MCF 10A (cell line): ENCODE results near the gene S1PR4. TPM values are rescaled to one million over a fixed set of nuclear protein-coding genes. Genes with fewer than 3 reads are reported as not detected.
A peak's percentile ranks its signal among the peaks of the same experiment; 100 is the strongest.

Experiments used
- BruUV-seq: library from RNA; stranded (reverse); fragments of 400-500 nt; replicated peaks from 2 replicates; lab custom pipeline; 2021; lab: Mats Ljungman, UMichigan
- CTCF ChIA-PET: fragments of 300-600 bp; sonication (Branson Sonifier 250); formaldehyde crosslinking; extraction: SDS; loops from one replicate; lab custom pipeline; 2021; ENCODE audit warnings: antibody characterized with exemption, inconsistent platforms; lab: Yijun Ruan, JAX
- POLR2A ChIA-PET: fragments of 300-600, 350-650 bp; sonication (Branson Sonifier 250); formaldehyde crosslinking; extraction: SDS; loops from one replicate; lab custom pipeline; 2020; ENCODE audit warnings: antibody characterized with exemption, inconsistent platforms; lab: Yijun Ruan, JAX
- DNase-seq: peaks from one replicate; pipeline ENCODE4 v3.0.0-alpha.2; 2018; ENCODE audit not compliant: unreplicated experiment
- H3K27ac Mint-ChIP-seq: one replicate; pipeline ENCODE4 v1.8.0; 2022; ENCODE audit warnings: mild to moderate bottlenecking, low read depth, mixed read lengths; ENCODE audit not compliant: unreplicated experiment
- H3K27me3 Mint-ChIP-seq: one replicate; pipeline ENCODE4 v1.8.0; 2022; ENCODE audit warnings: mixed read lengths; ENCODE audit not compliant: insufficient read depth, unreplicated experiment
- H3K36me3 Mint-ChIP-seq: one replicate; pipeline ENCODE4 v1.8.0; 2022; ENCODE audit warnings: mild to moderate bottlenecking, moderate library complexity, mixed read lengths; ENCODE audit not compliant: insufficient read depth, unreplicated experiment
- H3K4me1 Mint-ChIP-seq: one replicate; pipeline ENCODE4 v1.8.0; 2022; ENCODE audit warnings: mixed read lengths; ENCODE audit not compliant: insufficient read depth, unreplicated experiment
- H3K4me3 Mint-ChIP-seq: one replicate; pipeline ENCODE4 v1.8.0; 2022; ENCODE audit warnings: mild to moderate bottlenecking, moderate library complexity, mixed read lengths; ENCODE audit not compliant: unreplicated experiment
- H3K9me3 Mint-ChIP-seq: one replicate; pipeline ENCODE4 v1.8.0; 2022; ENCODE audit warnings: mixed read lengths; ENCODE audit not compliant: unreplicated experiment
- CTCF ChIP-seq: fragments of 200-600 bp; IDR thresholded peaks from one replicate; pipeline ENCODE4 v1.8.0; 2022; ENCODE audit warnings: antibody characterized with exemption, mild to moderate bottlenecking; ENCODE audit not compliant: unreplicated experiment
- intact Hi-C: fragments of 100-400 bp; cut with micrococcal nuclease; formaldehyde crosslinking; loops from 2 replicates; pipeline ENCODE4 v1.14.1; 2022
- total RNA-seq: library from RNA; stranded (reverse); gene quantifications from 2 replicates; pipeline ENCODE4 v1.2.3, GENCODE V29; 2022

S1PR4 gene
- total RNA-seq, 1 experiment from 2014 or later, result 0.44 TPM

DNA sequence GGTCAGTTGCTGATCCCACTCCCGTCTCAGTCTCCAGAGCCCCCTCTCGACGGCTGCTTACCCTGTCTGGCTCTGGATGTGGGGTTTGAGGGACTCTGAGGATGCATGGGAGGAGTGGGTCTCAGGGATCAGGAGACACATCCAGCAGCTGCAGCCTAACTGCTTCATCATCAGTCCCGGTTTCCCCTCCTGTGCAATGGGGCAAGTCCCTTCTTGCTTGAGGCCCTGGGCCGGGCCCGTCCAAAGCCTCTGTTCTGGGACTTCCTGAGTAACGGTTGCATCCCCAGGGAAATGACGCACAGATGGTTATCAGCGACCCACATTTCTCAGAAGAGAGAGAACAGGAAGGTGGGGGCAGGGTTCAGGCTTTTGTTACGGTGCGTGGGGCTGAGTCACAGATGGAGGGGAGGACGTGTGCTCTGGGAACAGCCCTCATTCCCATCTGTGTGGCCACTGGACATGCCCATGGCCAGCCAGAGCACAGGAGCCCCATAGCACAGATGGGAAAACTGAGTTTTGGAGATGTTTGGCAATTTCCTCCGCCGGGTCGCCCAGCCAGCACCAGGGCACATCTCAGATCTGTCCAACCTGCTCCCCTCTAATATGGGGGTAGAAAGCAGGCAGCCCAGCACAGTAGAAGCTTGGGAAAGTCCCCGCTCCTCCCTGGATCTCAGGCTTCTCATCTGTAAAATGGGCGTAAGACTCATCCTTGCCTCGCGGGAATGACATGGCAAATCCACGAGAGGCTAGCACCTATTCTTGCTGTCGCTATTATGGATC lies 23.4 kb upstream of the S1PR4 start:
- TF ChIP-seq CTCF, result no peak
- intact Hi-C loops, result loop anchor here (2.0 kb wide), 1 partner anchor 30 kb away; the partner anchor contains the start of gene NCLN
- BruUV-seq, result no TSS peak
- H3K4me1 Mint-ChIP-seq, result peaks cover 6% of the 10 kb centered on the region
- H3K27me3 Mint-ChIP-seq, result no peaks in the 10 kb centered on the region
- CTCF ChIA-PET, result no interaction called here
- H3K36me3 Mint-ChIP-seq, result peaks cover 47% of the 10 kb centered on the region
- H3K4me3 Mint-ChIP-seq, result no peak overlapping the region
- POLR2A ChIA-PET, result interaction anchor here (0.9 to 1.3 kb wide), 4 partner anchors 12 to 25 kb away, joined by 3 to 7 read pairs (median 4); no protein-coding TSS in a partner anchor
- DNase-seq, result peak; percentile 100
- H3K9me3 Mint-ChIP-seq, result no peaks in the 10 kb centered on the region
- H3K27ac Mint-ChIP-seq, result no peak overlapping the region

DNA sequence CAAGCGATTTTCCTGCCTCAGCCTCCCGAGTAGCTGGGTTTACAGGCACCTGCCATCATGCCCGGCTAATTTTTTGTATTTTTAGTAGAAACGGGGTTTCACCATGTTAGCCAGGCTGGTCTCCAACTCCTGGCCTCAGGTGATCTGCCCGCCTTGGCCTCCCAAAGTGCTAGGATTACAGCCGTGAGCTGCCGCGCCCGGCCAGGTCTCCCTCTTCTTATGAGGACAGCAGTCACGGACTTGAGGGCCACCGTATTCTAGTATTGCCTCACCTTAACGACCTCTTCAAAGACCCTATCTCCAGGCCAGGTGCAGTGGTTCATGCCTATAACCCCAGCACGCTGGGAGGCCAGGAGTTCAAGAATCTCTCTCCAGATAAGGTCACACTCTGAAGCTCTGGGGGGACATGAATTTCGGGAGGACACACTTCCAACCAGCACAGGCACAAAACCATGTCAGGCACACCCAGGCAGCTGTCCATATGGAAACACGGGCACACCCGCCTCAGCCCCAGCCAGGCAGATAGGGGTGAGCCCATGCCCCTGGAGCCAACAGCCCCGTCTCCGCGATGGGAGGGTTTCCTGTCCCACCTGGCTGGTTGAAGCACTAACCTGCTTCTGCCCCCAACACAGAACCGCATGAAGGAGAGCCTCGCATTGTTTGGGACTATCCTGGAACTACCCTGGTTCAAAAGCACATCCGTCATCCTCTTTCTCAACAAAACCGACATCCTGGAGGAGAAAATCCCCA lies 21.3 kb upstream of the S1PR4 start:
- ChIA-PET POLR2A (interaction anchor here (1.3 kb wide), 1 partner anchor 28 kb away, joined by 4 read pairs; no protein-coding TSS in a partner anchor), CTCF (interaction anchor here (0.6 to 6.5 kb wide), 5 partner anchors 11 to 270 kb away, joined by 3 to 70 read pairs (median 5); no protein-coding TSS in a partner anchor)
- H3K27me3 Mint-ChIP-seq, result no peaks in the 10 kb centered on the region
- no peak overlapping the region for H3K27ac Mint-ChIP-seq
- no TSS peak for BruUV-seq
- H3K4me1 Mint-ChIP-seq, result peaks cover 11% of the 10 kb centered on the region
- TF ChIP-seq CTCF, result no peak
- H3K9me3 Mint-ChIP-seq, result no peaks in the 10 kb centered on the region
- no peak for DNase-seq
- H3K36me3 Mint-ChIP-seq, result peaks cover 65% of the 10 kb centered on the region
- intact Hi-C loops, result no loop called here
- no peak overlapping the region for H3K4me3 Mint-ChIP-seq

DNA sequence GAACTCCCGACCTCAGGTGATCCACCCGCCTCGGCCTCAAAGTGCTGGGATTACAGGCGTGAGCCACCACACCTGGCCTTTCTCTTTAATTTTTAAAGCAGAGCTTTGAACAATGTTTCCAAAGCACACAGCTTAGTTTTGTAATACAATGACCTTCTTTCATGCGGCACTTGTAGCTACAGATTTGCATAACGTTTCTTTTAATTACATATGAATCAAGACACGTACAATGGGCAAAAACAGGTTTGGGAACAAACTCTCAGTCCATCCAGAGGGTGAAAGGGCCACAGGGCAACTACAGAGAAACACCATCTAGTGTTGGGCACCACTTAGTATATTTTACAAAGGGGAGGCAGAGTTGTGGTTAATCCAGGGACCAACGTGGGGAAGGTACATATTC lies 19.0 kb upstream of the S1PR4 start:
- intact Hi-C loops, result no loop called here
- Mint-ChIP-seq H3K4me1 (peaks cover 11% of the 10 kb centered on the region), H3K4me3 (no peak overlapping the region), H3K27me3 (no peaks in the 10 kb centered on the region), H3K9me3 (no peaks in the 10 kb centered on the region), H3K27ac (peak overlapping the region; percentile 8), H3K36me3 (peaks cover 86% of the 10 kb centered on the region)
- no peak for TF ChIP-seq CTCF
- no TSS peak for BruUV-seq
- DNase-seq, result no peak
- POLR2A ChIA-PET, result interaction anchor here (0.6 to 2.5 kb wide), 3 partner anchors 23 to 209 kb away, joined by 3 to 9 read pairs (median 4); partner anchors contain the start of gene GNA15
- CTCF ChIA-PET, result interaction anchor here (0.6 to 6.5 kb wide), 5 partner anchors 15 to 203 kb away, joined by 3 to 70 read pairs (median 4); no protein-coding TSS in a partner anchor
